ENCODE measurements around the gene TOMM7. TPM values are rescaled to one million over a fixed set of nuclear protein-coding genes. Genes with fewer than 3 reads are reported as not detected.

Gene TOMM7
- total and polyA plus RNA-seq, 10 of the 15 experiments (the other 5 are each of a cell fraction or from before 2014, with no cell fraction given): 151 to 1,497 (median 322) TPM

DNA sequence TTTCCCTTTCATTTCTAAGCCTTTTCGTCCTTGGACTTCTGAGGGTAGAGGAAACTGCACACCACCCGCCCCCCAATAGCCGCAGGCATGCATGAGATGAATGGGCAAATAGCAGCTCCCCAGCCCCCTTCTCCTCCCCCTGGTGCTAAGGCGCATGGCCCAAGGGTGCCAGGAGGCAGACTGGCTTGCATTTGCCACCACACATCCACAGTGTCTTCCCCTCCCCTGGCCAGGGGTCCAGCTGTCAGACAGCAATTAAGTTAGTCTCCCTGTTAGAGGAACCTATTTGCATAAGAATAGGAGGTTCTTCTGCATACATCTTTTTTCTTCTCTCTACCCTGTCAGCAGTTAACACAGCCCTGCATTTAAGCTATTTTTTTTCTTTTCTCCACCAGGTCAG is 20.2 kb downstream of the TOMM7 start:
- no peaks in the 10 kb centered on the region for H3K4me1 ChIP-seq (ENCODE audit: control insufficient read depth, insufficient read depth, low read length)
- no peak overlapping the region for H3K27ac ChIP-seq (ENCODE audit: control insufficient read depth, insufficient read depth)
- no TSS peak for BruUV-seq (replicated peaks)
- no peaks in the 10 kb centered on the region for H4K20me1 ChIP-seq (ENCODE audit: control insufficient read depth, insufficient read depth)
- no peaks in the 10 kb centered on the region for H3K9me3 ChIP-seq (replicated peaks; ENCODE audit: control insufficient read depth, insufficient read depth, low read length)
- TF ChIP-seq CBX5 (IDR thresholded peaks at IDR 0.05; ENCODE audit: low read depth): no peak
- TF ChIP-seq PAX5 (IDR thresholded peaks at IDR 0.05; ENCODE audit: borderline replicate concordance, low read depth, low read length): no peak
- TF ChIP-seq ZSCAN29 (IDR thresholded peaks at IDR 0.05): no peak
- TF ChIP-seq HDGF (IDR thresholded peaks at IDR 0.05): no peak
- ATAC-seq (no peak), DNase-seq (ENCODE audit: low read depth, low spot score) (no peak), FAIRE-seq (no peak)
- in situ Hi-C loops (cut with MboI) (no loop called here), intact Hi-C loops (cut with micrococcal nuclease; ENCODE audit: unreplicated experiment) (no loop called here)
- no peak overlapping the region for H3K4me3 ChIP-seq
- ChIA-PET SMC1A (ENCODE audit: uncharacterized antibody, unreplicated experiment) (interaction anchor here (1.1 kb wide), 1 partner anchor 253 kb away, joined by 3 read pairs; no protein-coding TSS in a partner anchor), POLR2A (no interaction called here), RAD21 (ENCODE audit: unreplicated experiment) (interaction anchor here (0.7 to 1.1 kb wide), 2 partner anchors 57 to 242 kb away, joined by 3 to 8 read pairs; no protein-coding TSS in a partner anchor), CTCF (interaction anchor here (1.1 to 1.7 kb wide), 2 partner anchors 253 to 255 kb away, joined by 5 to 7 read pairs; no protein-coding TSS in a partner anchor)
- H3K36me3 ChIP-seq (ENCODE audit: control insufficient read depth in 2 of 2, insufficient read depth in 2 of 2, low read length in 1 of 2): no peaks in the 10 kb centered on the region
- no peak overlapping the region for H3K4me2 ChIP-seq (ENCODE audit: control insufficient read depth, insufficient read depth)
- no peak overlapping the region for H3K9ac ChIP-seq (ENCODE audit: control insufficient read depth, insufficient read depth, low read length)
- H2AFZ ChIP-seq (ENCODE audit: control insufficient read depth, low read depth, low read length): no peak overlapping the region
- no peaks in the 10 kb centered on the region for H3K27me3 ChIP-seq (replicated peaks in 1 of 2; ENCODE audit: control insufficient read depth in 2 of 2, insufficient read depth in 2 of 2, low read length in 1 of 2)
- no peaks in the 10 kb centered on the region for H3K79me2 ChIP-seq (ENCODE audit: control insufficient read depth, insufficient read depth, low read length)
- 28% methylated on average over 4 of the region's 4 CpGs for WGBS (ENCODE audit: insufficient coverage, insufficient replicate concordance, low lambda C conversion rate, missing lambda C conversion rate)

DNA sequence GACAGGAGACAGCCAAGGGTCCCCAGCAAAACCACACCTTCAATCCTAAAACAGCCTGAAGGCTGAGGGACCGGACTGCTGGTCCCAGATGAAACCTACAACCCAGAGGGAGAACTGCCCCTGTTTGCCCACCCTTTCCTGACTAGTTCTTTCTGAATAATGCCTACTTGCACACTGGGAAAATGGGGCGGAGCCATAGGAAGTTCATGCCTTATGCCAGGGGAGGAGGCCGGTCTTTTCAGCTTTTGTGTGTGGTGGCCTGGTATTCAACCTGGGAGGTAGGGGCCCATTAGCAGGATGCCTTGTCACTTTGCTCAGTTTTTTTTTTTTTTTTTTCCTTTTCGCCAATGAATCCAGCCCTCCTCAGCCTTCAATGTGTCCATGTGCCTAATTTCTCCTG is 20.7 kb downstream of the TOMM7 start:
- DNase-seq (ENCODE audit: low read depth, low spot score) (no peak), ATAC-seq (no peak), FAIRE-seq (no peak)
- H4K20me1 ChIP-seq (ENCODE audit: control insufficient read depth, insufficient read depth): no peaks in the 10 kb centered on the region
- WGBS (ENCODE audit: insufficient coverage, insufficient replicate concordance, low lambda C conversion rate, missing lambda C conversion rate): 85% methylated on average over 4 of the region's 4 CpGs
- H3K9ac ChIP-seq (ENCODE audit: control insufficient read depth, insufficient read depth, low read length): no peak overlapping the region
- POLR2A ChIA-PET: interaction anchor here (0.7 kb wide), 1 partner anchor 112 kb away, joined by 3 read pairs; no protein-coding TSS in a partner anchor
- H3K79me2 ChIP-seq (ENCODE audit: control insufficient read depth, insufficient read depth, low read length): no peaks in the 10 kb centered on the region
- no peak overlapping the region for H2AFZ ChIP-seq (ENCODE audit: control insufficient read depth, low read depth, low read length)
- intact Hi-C loops (cut with micrococcal nuclease; ENCODE audit: unreplicated experiment) (no loop called here), in situ Hi-C loops (cut with MboI) (no loop called here)
- no peak overlapping the region for H3K4me3 ChIP-seq
- no peaks in the 10 kb centered on the region for H3K36me3 ChIP-seq (ENCODE audit: control insufficient read depth in 2 of 2, insufficient read depth in 2 of 2, low read length in 1 of 2)
- H3K4me1 ChIP-seq (ENCODE audit: control insufficient read depth, insufficient read depth, low read length): no peaks in the 10 kb centered on the region
- SMC1A ChIA-PET (ENCODE audit: uncharacterized antibody, unreplicated experiment): no interaction called here
- H3K27me3 ChIP-seq (replicated peaks in 1 of 2; ENCODE audit: control insufficient read depth in 2 of 2, insufficient read depth in 2 of 2, low read length in 1 of 2): no peaks in the 10 kb centered on the region
- H3K27ac ChIP-seq (ENCODE audit: control insufficient read depth, insufficient read depth): no peak overlapping the region
- H3K9me3 ChIP-seq (replicated peaks; ENCODE audit: control insufficient read depth, insufficient read depth, low read length): no peaks in the 10 kb centered on the region
- RAD21 ChIA-PET (ENCODE audit: unreplicated experiment): interaction anchor here (0.7 to 1.1 kb wide), 2 partner anchors 58 to 242 kb away, joined by 3 to 8 read pairs; no protein-coding TSS in a partner anchor
- CTCF ChIA-PET: interaction anchor here (1.1 to 1.7 kb wide), 2 partner anchors 253 to 256 kb away, joined by 5 to 7 read pairs; no protein-coding TSS in a partner anchor
- no TSS peak for BruUV-seq (replicated peaks)
- no peak overlapping the region for H3K4me2 ChIP-seq (ENCODE audit: control insufficient read depth, insufficient read depth)
- no peak for TF ChIP-seq SP1 (IDR thresholded peaks at IDR 0.05; ENCODE audit: low read depth, low read length)
- TF ChIP-seq ETV6 (conservative IDR thresholded peaks at IDR 0.05 in 1 of 2, IDR thresholded peaks at IDR 0.05 in 1 of 2; ENCODE audit: borderline replicate concordance in 1 of 2, low read depth in 1 of 2): no peak
- no peak for TF ChIP-seq PAX8 (IDR thresholded peaks at IDR 0.05)
- no peak for TF ChIP-seq ESRRA (IDR thresholded peaks at IDR 0.05; ENCODE audit: low read length)
- TF ChIP-seq WRNIP1 (IDR thresholded peaks at IDR 0.05; ENCODE audit: borderline replicate concordance, low read depth, low read length): no peak
- TF ChIP-seq, protein P1, sequence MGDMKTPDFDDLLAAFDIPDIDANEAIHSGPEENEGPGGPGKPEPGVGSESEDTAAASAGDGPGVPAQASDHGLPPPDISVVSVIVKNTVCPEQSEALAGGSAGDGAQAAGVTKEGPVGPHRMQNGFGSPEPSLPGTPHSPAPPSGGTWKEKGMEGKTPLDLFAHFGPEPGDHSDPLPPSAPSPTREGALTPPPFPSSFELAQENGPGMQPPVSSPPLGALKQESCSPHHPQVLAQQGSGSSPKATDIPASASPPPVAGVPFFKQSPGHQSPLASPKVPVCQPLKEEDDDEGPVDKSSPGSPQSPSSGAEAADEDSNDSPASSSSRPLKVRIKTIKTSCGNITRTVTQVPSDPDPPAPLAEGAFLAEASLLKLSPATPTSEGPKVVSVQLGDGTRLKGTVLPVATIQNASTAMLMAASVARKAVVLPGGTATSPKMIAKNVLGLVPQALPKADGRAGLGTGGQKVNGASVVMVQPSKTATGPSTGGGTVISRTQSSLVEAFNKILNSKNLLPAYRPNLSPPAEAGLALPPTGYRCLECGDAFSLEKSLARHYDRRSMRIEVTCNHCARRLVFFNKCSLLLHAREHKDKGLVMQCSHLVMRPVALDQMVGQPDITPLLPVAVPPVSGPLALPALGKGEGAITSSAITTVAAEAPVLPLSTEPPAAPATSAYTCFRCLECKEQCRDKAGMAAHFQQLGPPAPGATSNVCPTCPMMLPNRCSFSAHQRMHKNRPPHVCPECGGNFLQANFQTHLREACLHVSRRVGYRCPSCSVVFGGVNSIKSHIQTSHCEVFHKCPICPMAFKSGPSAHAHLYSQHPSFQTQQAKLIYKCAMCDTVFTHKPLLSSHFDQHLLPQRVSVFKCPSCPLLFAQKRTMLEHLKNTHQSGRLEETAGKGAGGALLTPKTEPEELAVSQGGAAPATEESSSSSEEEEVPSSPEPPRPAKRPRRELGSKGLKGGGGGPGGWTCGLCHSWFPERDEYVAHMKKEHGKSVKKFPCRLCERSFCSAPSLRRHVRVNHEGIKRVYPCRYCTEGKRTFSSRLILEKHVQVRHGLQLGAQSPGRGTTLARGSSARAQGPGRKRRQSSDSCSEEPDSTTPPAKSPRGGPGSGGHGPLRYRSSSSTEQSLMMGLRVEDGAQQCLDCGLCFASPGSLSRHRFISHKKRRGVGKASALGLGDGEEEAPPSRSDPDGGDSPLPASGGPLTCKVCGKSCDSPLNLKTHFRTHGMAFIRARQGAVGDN (IDR thresholded peaks at IDR 0.05): no peak
- TF ChIP-seq NR2C1 (IDR thresholded peaks at IDR 0.05): no peak
- TF ChIP-seq ATF7 (IDR thresholded peaks at IDR 0.05; ENCODE audit: low read depth): no peak
- TF ChIP-seq, protein P2, sequence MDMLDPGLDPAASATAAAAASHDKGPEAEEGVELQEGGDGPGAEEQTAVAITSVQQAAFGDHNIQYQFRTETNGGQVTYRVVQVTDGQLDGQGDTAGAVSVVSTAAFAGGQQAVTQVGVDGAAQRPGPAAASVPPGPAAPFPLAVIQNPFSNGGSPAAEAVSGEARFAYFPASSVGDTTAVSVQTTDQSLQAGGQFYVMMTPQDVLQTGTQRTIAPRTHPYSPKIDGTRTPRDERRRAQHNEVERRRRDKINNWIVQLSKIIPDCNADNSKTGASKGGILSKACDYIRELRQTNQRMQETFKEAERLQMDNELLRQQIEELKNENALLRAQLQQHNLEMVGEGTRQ (IDR thresholded peaks at IDR 0.05; ENCODE audit: borderline replicate concordance, low read depth, low read length): no peak
